ENCODE data around the gene STRA8.

DNA sequence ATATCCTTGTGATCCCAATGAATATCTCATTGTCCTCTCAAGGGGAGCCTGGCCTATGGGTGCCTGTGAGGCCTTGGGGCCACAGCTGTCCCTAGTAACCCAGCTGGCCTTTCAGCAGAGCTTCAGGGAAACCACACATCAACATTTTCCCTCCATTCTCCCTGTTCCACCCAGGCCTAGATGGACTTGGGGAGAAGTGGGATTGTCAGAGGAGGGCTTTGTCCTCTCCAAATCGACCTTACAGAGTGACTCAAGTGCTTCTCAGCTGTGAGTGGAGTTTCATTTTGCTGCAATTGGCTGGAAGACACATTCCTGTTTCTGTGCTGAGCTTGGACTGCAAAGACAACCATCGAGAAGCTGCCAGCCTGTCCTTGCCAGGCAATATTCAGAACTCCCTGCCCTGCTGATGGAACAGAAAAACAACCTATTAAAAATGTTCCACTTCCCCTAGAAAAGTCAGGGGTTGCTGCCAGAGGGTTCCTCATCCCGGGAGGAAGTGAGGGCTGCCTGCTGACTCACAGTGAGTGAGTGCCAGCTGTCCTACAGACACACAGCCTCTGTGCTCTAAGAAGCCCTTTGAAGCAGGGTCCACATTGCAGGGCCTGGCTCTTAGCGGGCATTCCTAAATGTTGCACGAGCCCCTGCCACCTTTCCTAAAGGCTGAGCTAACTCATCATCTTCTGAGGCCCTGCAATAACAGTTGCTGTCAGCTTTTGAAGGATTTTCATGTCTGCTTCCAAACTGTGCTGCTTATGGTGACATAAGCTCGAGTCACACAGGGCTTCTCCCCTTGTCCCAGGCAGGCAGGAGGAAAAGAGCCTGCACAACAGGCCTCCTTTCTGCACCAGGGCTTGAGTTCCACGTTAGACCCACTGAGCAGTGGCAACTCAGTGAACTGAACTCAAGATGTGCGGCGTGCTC lies 20.5 kb downstream of the STRA8 start:
- TF ChIP-seq, protein P1, sequence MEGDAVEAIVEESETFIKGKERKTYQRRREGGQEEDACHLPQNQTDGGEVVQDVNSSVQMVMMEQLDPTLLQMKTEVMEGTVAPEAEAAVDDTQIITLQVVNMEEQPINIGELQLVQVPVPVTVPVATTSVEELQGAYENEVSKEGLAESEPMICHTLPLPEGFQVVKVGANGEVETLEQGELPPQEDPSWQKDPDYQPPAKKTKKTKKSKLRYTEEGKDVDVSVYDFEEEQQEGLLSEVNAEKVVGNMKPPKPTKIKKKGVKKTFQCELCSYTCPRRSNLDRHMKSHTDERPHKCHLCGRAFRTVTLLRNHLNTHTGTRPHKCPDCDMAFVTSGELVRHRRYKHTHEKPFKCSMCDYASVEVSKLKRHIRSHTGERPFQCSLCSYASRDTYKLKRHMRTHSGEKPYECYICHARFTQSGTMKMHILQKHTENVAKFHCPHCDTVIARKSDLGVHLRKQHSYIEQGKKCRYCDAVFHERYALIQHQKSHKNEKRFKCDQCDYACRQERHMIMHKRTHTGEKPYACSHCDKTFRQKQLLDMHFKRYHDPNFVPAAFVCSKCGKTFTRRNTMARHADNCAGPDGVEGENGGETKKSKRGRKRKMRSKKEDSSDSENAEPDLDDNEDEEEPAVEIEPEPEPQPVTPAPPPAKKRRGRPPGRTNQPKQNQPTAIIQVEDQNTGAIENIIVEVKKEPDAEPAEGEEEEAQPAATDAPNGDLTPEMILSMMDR (IDR thresholded peaks at IDR 0.05; ENCODE audit: low read length), result no peak
- no peak for TF ChIP-seq EZH2 (IDR thresholded peaks at IDR 0.05; ENCODE audit: borderline replicate concordance, low read length)

All from OCI-LY1 (cell line).